Fibroblast of mammary gland (primary cell): Measurements from ENCODE around the gene MED16.
A peak's percentile ranks its signal among the peaks of the same experiment; 100 is the strongest.

Experiments used
- DNase-seq: peaks from one replicate; pipeline ENCODE4 v3.0.0-alpha.2; 2010; ENCODE audit warnings: low read depth
- H3K4me3 ChIP-seq: 2 replicates; pipeline ENCODE4 v1.5.1; 2011; ENCODE audit warnings: low read depth, mild to moderate bottlenecking, low read length, moderate library complexity; ENCODE audit not compliant: control insufficient read depth
- CTCF ChIP-seq: conservative IDR thresholded peaks from 2 replicates; pipeline ENCODE4 v1.5.1; 2011; ENCODE audit warnings: low read depth, low read length, inconsistent platforms; ENCODE audit not compliant: control insufficient read depth, insufficient read depth

The MED16 gene

GRCh38 chr19:924553-925086, 31.6 kb upstream of the MED16 start:
- TF ChIP-seq CTCF: no peak
- peak overlapping the region; percentile 78 for H3K4me3 ChIP-seq
- no peak for DNase-seq

- TF ChIP-seq CTCF: no peak
- no peak overlapping the region for H3K4me3 ChIP-seq
- DNase-seq: no peak
Observed at GRCh38 chr19:920051-920864, 27.3 kb upstream of the MED16 start.

- no peak for DNase-seq
- H3K4me3 ChIP-seq: no peak overlapping the region
- TF ChIP-seq CTCF: no peak
Observed at GRCh38 chr19:919199-920050, 26.4 kb upstream of the MED16 start.

- no peak for DNase-seq
- no peak overlapping the region for H3K4me3 ChIP-seq
Observed at GRCh38 chr19:918481-919198, 25.7 kb upstream of the MED16 start.

GRCh38 chr19:918152-918437, 25.1 kb upstream of the MED16 start:
- TF ChIP-seq CTCF: no peak
- no peak for DNase-seq
- no peak overlapping the region for H3K4me3 ChIP-seq

More at GRCh38 chr19:918481-919198, 25.7 kb upstream of the MED16 start:
- no peak for TF ChIP-seq CTCF

GRCh38 chr19:917323-918151, 24.6 kb upstream of the MED16 start, which contains the start of gene KISS1R:
TSS of gene KISS1R (plus strand) at chr19:917333. CDS start at chr19:917503, 170 bp downstream.
- no peak for DNase-seq
- TF ChIP-seq CTCF: no peak
- H3K4me3 ChIP-seq: no peak within 1 kb of the TSS
